ENCODE measurements around the gene POU2AF1.

POU2AF1 gene

DNA sequence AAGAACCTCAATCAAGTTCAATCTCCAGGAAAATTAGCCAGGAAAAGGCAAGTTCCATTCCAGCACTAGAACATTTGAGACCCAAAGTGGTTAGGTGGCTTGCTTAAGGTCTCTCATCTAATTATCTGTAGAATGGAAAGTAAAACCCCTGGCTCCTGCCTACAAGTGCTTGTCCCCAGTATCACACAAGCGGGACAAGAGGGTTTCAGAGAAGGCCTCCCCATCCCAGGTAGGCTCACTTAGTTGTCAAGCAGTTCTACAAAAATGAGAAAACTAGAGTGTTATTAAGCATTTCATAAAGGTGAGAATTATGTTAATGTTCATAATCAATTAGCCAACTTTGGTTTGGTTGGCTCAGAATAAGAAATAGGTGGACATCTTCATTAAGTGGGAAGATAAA is 5.5 kb downstream of the POU2AF1 start:
- Histone ChIP-seq H3K4me1 (ENCODE audit: control insufficient read depth in 5 of 5, insufficient read depth in 5 of 5, low read length in 5 of 5) (peaks cover 0 to 1% (median 0%) of the 10 kb centered on the region in 5 donors), H3K9ac (ENCODE audit: low read length in 5 of 5) (no peak overlapping the region), H3K36me3 (ENCODE audit: control insufficient read depth in 5 of 5, insufficient read depth in 5 of 5, low read length in 5 of 5) (no peaks in the 10 kb centered on the region), H3K27ac (ENCODE audit: low read depth, low read length) (no peak overlapping the region), H3K4me3 (ENCODE audit: low read depth in 1 of 5, low read length in 5 of 5) (no peak overlapping the region), H3K9me3 (ENCODE audit: control insufficient read depth in 5 of 5, low read length in 5 of 5) (no peaks in the 10 kb centered on the region), H3K27me3 (ENCODE audit: control insufficient read depth in 5 of 5, insufficient read depth in 4 of 5, low read length in 5 of 5) (no peaks in the 10 kb centered on the region)

DNA sequence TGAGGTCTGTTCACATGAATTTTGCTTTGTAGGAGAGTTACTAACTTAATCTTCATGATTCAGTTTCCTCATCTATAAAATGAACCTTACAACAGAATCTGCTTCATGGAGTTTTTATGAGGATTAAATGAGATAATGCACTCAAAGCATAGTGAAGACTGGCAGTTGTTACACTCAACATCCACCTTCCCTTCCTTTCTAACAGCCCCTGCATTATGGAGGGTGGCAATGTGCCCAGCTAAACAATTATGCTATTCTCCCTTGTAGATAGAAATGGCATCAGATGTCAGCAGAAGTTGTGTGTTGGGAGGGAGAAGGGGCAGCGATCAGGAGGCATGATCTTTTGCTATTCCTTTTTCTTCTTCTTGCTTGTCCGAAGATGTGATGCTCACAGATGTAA is 6.5 kb downstream of the POU2AF1 start:
- H3K27me3 ChIP-seq (ENCODE audit: control insufficient read depth in 5 of 5, insufficient read depth in 4 of 5, low read length in 5 of 5) = no peaks in the 10 kb centered on the region
- no peaks in the 10 kb centered on the region for H3K36me3 ChIP-seq (ENCODE audit: control insufficient read depth in 5 of 5, insufficient read depth in 5 of 5, low read length in 5 of 5)
- no peak overlapping the region for H3K27ac ChIP-seq (ENCODE audit: low read depth, low read length)
- no peak overlapping the region for H3K9ac ChIP-seq (ENCODE audit: low read length in 5 of 5)
- no peak overlapping the region for H3K4me3 ChIP-seq (ENCODE audit: low read depth in 1 of 5, low read length in 5 of 5)
- H3K4me1 ChIP-seq (ENCODE audit: control insufficient read depth in 5 of 5, insufficient read depth in 5 of 5, low read length in 5 of 5) = no peaks in the 10 kb centered on the region
- no peaks in the 10 kb centered on the region for H3K9me3 ChIP-seq (ENCODE audit: control insufficient read depth in 5 of 5, low read length in 5 of 5)

GRCh38 chr11:111370902-111371578 is 8.0 kb downstream of the POU2AF1 start:
- no peak overlapping the region for H3K4me3 ChIP-seq (ENCODE audit: low read depth in 1 of 5, low read length in 5 of 5)
- no peaks in the 10 kb centered on the region for H3K36me3 ChIP-seq (ENCODE audit: control insufficient read depth in 5 of 5, insufficient read depth in 5 of 5, low read length in 5 of 5)
- no peaks in the 10 kb centered on the region for H3K4me1 ChIP-seq (ENCODE audit: control insufficient read depth in 5 of 5, insufficient read depth in 5 of 5, low read length in 5 of 5)
- H3K9ac ChIP-seq (ENCODE audit: low read length in 5 of 5) = no peak overlapping the region
- no peaks in the 10 kb centered on the region for H3K27me3 ChIP-seq (ENCODE audit: control insufficient read depth in 5 of 5, insufficient read depth in 4 of 5, low read length in 5 of 5)
- no peaks in the 10 kb centered on the region for H3K9me3 ChIP-seq (ENCODE audit: control insufficient read depth in 5 of 5, low read length in 5 of 5)
- no peak overlapping the region for H3K27ac ChIP-seq (ENCODE audit: low read depth, low read length)

DNA sequence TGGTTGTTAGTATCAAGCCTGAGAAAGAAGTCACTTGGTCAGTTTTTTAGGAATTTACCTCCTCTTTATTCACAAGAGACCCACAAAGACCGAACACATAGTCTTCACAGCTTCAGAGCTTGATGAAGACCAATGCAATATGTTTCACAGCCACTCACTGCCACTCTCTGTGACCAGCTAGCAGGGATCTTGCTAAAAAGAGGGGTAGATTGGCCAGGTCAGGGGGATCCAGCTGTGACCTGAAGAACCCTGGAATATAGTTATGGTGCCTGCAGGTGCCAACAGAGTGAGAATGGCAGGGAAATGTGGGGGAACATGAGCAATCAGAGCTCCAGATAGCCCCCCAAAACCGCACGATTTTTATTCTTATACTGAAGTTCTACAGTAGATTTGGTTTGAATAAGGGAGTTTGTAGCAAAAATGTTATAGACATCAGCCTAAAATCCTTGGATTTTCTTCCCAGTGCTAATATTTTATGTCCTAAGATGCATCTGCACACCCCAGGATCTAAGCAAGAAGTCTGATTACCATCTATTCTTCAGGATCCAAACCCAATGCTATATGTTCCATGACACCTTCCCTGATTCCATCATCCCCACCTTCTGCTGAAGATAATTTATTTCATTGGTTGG is 8.7 kb downstream of the POU2AF1 start:
- H3K27ac ChIP-seq (ENCODE audit: low read depth, low read length) = no peak overlapping the region
- no peak overlapping the region for H3K4me3 ChIP-seq (ENCODE audit: low read depth in 1 of 5, low read length in 5 of 5)
- H3K36me3 ChIP-seq (ENCODE audit: control insufficient read depth in 5 of 5, insufficient read depth in 5 of 5, low read length in 5 of 5) = no peaks in the 10 kb centered on the region
- H3K9ac ChIP-seq (ENCODE audit: low read length in 5 of 5) = no peak overlapping the region
- no peaks in the 10 kb centered on the region for H3K9me3 ChIP-seq (ENCODE audit: control insufficient read depth in 5 of 5, low read length in 5 of 5)
- no peaks in the 10 kb centered on the region for H3K4me1 ChIP-seq (ENCODE audit: control insufficient read depth in 5 of 5, insufficient read depth in 5 of 5, low read length in 5 of 5)
- no peaks in the 10 kb centered on the region for H3K27me3 ChIP-seq (ENCODE audit: control insufficient read depth in 5 of 5, insufficient read depth in 4 of 5, low read length in 5 of 5)

- Histone ChIP-seq H3K27me3 (ENCODE audit: control insufficient read depth in 5 of 5, insufficient read depth in 4 of 5, low read length in 5 of 5) (no peaks in the 10 kb centered on the region), H3K27ac (ENCODE audit: low read depth, low read length) (no peak overlapping the region), H3K9me3 (ENCODE audit: control insufficient read depth in 5 of 5, low read length in 5 of 5) (no peaks in the 10 kb centered on the region), H3K36me3 (ENCODE audit: control insufficient read depth in 5 of 5, insufficient read depth in 5 of 5, low read length in 5 of 5) (no peaks in the 10 kb centered on the region), H3K4me1 (ENCODE audit: control insufficient read depth in 5 of 5, insufficient read depth in 5 of 5, low read length in 5 of 5) (no peaks in the 10 kb centered on the region), H3K9ac (ENCODE audit: low read length in 5 of 5) (no peak overlapping the region), H3K4me3 (ENCODE audit: low read depth in 1 of 5, low read length in 5 of 5) (no peak overlapping the region)
Observed at GRCh38 chr11:111368285-111368560, 10.9 kb downstream of the POU2AF1 start.

DNA sequence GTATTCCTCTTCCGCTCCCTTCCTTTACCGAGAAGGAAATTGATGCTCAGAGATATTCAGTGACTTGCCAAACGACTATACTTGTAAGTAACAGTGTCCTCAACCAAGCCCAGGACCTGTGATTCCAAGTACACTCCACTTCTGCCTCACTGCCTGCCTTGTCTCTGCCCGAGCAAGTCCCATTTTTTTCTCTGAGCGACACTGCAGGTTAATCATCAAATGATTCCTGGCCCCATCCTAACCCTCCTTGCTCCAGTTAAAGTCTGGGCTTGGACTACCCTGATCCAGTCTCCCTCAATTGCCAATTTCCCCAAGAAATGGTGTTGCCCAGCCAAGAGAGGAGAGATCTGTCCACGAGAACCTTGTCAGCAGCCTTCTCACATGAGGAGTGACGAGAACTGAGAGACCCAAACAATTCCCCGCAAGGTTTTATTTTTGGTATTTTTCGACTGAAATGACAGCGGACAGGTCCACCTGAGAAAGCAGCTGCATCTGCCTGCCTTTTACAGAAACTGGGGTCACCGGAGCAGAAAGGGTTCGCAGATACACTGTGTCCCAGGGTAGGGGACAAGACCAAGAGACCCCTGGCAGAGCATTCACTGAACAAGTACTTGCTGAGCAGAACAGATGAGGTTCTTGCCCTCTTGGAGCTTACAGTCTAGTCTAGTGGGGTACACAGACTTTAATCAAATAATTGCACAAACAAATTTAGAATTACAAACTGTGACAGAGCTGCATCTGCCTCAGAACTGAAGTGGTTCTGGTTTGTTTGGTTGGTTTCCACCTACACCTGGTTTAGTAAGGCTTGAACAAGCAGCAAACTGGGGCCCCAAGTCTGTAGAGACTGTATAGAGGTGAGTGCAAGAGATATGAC is 11.4 kb downstream of the POU2AF1 start:
- H3K27ac ChIP-seq (ENCODE audit: low read depth, low read length) = no peak overlapping the region
- no peaks in the 10 kb centered on the region for H3K27me3 ChIP-seq (ENCODE audit: control insufficient read depth in 5 of 5, insufficient read depth in 4 of 5, low read length in 5 of 5)
- no peak overlapping the region for H3K9ac ChIP-seq (ENCODE audit: low read length in 5 of 5)
- no peaks in the 10 kb centered on the region for H3K9me3 ChIP-seq (ENCODE audit: control insufficient read depth in 5 of 5, low read length in 5 of 5)
- no peaks in the 10 kb centered on the region for H3K36me3 ChIP-seq (ENCODE audit: control insufficient read depth in 5 of 5, insufficient read depth in 5 of 5, low read length in 5 of 5)
- H3K4me3 ChIP-seq (ENCODE audit: low read depth in 1 of 5, low read length in 5 of 5) = no peak overlapping the region
- H3K4me1 ChIP-seq (ENCODE audit: control insufficient read depth in 5 of 5, insufficient read depth in 5 of 5, low read length in 5 of 5) = no peaks in the 10 kb centered on the region

GRCh38 chr11:111366560-111367410 is 12.3 kb downstream of the POU2AF1 start:
- H3K27me3 ChIP-seq (ENCODE audit: control insufficient read depth in 5 of 5, insufficient read depth in 4 of 5, low read length in 5 of 5) = no peaks in the 10 kb centered on the region
- H3K4me3 ChIP-seq (ENCODE audit: low read depth in 1 of 5, low read length in 5 of 5) = no peak overlapping the region
- no peaks in the 10 kb centered on the region for H3K9me3 ChIP-seq (ENCODE audit: control insufficient read depth in 5 of 5, low read length in 5 of 5)
- H3K4me1 ChIP-seq (ENCODE audit: control insufficient read depth in 5 of 5, insufficient read depth in 5 of 5, low read length in 5 of 5) = no peaks in the 10 kb centered on the region
- H3K27ac ChIP-seq (ENCODE audit: low read depth, low read length) = no peak overlapping the region
- no peaks in the 10 kb centered on the region for H3K36me3 ChIP-seq (ENCODE audit: control insufficient read depth in 5 of 5, insufficient read depth in 5 of 5, low read length in 5 of 5)
- H3K9ac ChIP-seq (ENCODE audit: low read length in 5 of 5) = no peak overlapping the region

GRCh38 chr11:111365722-111366559 is 13.1 kb downstream of the POU2AF1 start:
- H3K27ac ChIP-seq (ENCODE audit: low read depth, low read length) = no peak overlapping the region

GRCh38 chr11:111364503-111364902 is 14.6 kb downstream of the POU2AF1 start:
- no peaks in the 10 kb centered on the region for H3K9me3 ChIP-seq (ENCODE audit: control insufficient read depth in 5 of 5, low read length in 5 of 5)
- H3K4me1 ChIP-seq (ENCODE audit: control insufficient read depth in 5 of 5, insufficient read depth in 5 of 5, low read length in 5 of 5) = no peaks in the 10 kb centered on the region

More at GRCh38 chr11:111365722-111366559, 13.1 kb downstream of the POU2AF1 start:
- no peaks in the 10 kb centered on the region for H3K36me3 ChIP-seq (ENCODE audit: control insufficient read depth in 5 of 5, insufficient read depth in 5 of 5, low read length in 5 of 5)
- no peaks in the 10 kb centered on the region for H3K4me1 ChIP-seq (ENCODE audit: control insufficient read depth in 5 of 5, insufficient read depth in 5 of 5, low read length in 5 of 5)
- H3K4me3 ChIP-seq (ENCODE audit: low read depth in 1 of 5, low read length in 5 of 5) = no peak overlapping the region
- H3K9me3 ChIP-seq (ENCODE audit: control insufficient read depth in 5 of 5, low read length in 5 of 5) = no peaks in the 10 kb centered on the region
- no peaks in the 10 kb centered on the region for H3K27me3 ChIP-seq (ENCODE audit: control insufficient read depth in 5 of 5, insufficient read depth in 4 of 5, low read length in 5 of 5)
- no peak overlapping the region for H3K9ac ChIP-seq (ENCODE audit: low read length in 5 of 5)

More at GRCh38 chr11:111364503-111364902, 14.6 kb downstream of the POU2AF1 start:
- H3K9ac ChIP-seq (ENCODE audit: low read length in 5 of 5) = no peak overlapping the region
- H3K27ac ChIP-seq (ENCODE audit: low read depth, low read length) = no peak overlapping the region
- H3K4me3 ChIP-seq (ENCODE audit: low read depth in 1 of 5, low read length in 5 of 5) = no peak overlapping the region
- no peaks in the 10 kb centered on the region for H3K27me3 ChIP-seq (ENCODE audit: control insufficient read depth in 5 of 5, insufficient read depth in 4 of 5, low read length in 5 of 5)
- no peaks in the 10 kb centered on the region for H3K36me3 ChIP-seq (ENCODE audit: control insufficient read depth in 5 of 5, insufficient read depth in 5 of 5, low read length in 5 of 5)
